H1 (cell line): ENCODE measurements around the gene VAMP3. TPM values are rescaled to one million over a fixed set of nuclear protein-coding genes. Genes with fewer than 3 reads are reported as not detected.

Experiments
- CTCF ChIA-PET: fragments of 300-600 bp; sonication (Branson Sonifier 250); formaldehyde crosslinking; loops from one replicate; lab custom pipeline; 2021; ENCODE audit not compliant: partially characterized antibody; lab: Charles Lee
- POLR2A ChIA-PET: fragments of 300-600 bp; sonication (Branson Sonifier 250); formaldehyde crosslinking; loops from one replicate; lab custom pipeline; 2021; ENCODE audit warnings: inconsistent platforms; ENCODE audit not compliant: partially characterized antibody; lab: Charles Lee
- DNase-seq, 2 experiments: peaks; one replicate each; pipeline versions ENCODE4 v3.0.0 to v3.0.0-alpha.2; 2010 to 2022; ENCODE audit warnings: low spot score in 2 of 2, low read depth in 1 of 2, mixed read lengths in 1 of 2
- FAIRE-seq: peaks from 2 replicates; lab custom pipeline; 2011; peaks lifted over from hg19 to GRCh38; lab: Jason Lieb, UNC
- H2AFZ ChIP-seq: 2 replicates; pipeline ENCODE4 v1.8.1; 2012; ENCODE audit warnings: low read length, inconsistent platforms
- H2AK5ac ChIP-seq: 2 replicates; pipeline ENCODE4 v1.6.1; 2013; ENCODE audit warnings: low read depth, low read length
- H2BK120ac ChIP-seq: replicated peaks from 2 replicates; pipeline ENCODE3; 2013; ENCODE audit warnings: low read depth, low read length, inconsistent platforms
- H2BK12ac ChIP-seq: 2 replicates; pipeline ENCODE4 v1.6.1; 2013; ENCODE audit warnings: low read depth, low read length
- H2BK15ac ChIP-seq: 2 replicates; pipeline ENCODE4 v1.6.1; 2013; ENCODE audit warnings: low read length
- H2BK20ac ChIP-seq: 2 replicates; pipeline ENCODE4 v1.6.1; 2013; ENCODE audit warnings: low read length
- H2BK5ac ChIP-seq: 2 replicates; pipeline ENCODE4 v1.6.1; 2013; ENCODE audit warnings: low read depth, low read length
- H3K14ac ChIP-seq: 2 replicates; pipeline ENCODE4 v1.6.1; 2013; ENCODE audit warnings: inconsistent platforms; ENCODE audit not compliant: insufficient read length
- H3K18ac ChIP-seq: 2 replicates; pipeline ENCODE4 v1.6.1; 2013; ENCODE audit warnings: low read length; ENCODE audit errors: extremely low read depth
- H3K23ac ChIP-seq: 2 replicates; pipeline ENCODE4 v1.6.1; 2013; ENCODE audit warnings: inconsistent platforms; ENCODE audit not compliant: insufficient read length
- H3K23me2 ChIP-seq: 2 replicates; pipeline ENCODE4 v1.6.1; 2013; ENCODE audit warnings: low read depth, low read length
- H3K27ac ChIP-seq: 2 replicates; pipeline ENCODE4 v1.6.1; 2011; ENCODE audit warnings: low read depth, low read length, inconsistent platforms
- H3K27me3 ChIP-seq, 4 experiments: replicated peaks in 1 of 4; 1 replicate in 1 of 4; 2 replicates in 3 of 4; pipeline versions ENCODE4 v1.6.1 to v1.8.1; 2011 to 2013; ENCODE audit warnings: low read length in 3 of 4, mild to moderate bottlenecking in 3 of 4, inconsistent platforms in 2 of 4, mixed read lengths in 2 of 4, moderate library complexity in 1 of 4; ENCODE audit not compliant: control insufficient read depth in 3 of 4, insufficient read depth in 3 of 4; ENCODE audit errors: extremely low read depth in 1 of 4
- H3K36me3 ChIP-seq, 4 experiments: 2 replicates each; pipeline versions ENCODE4 v1.6.1 to v1.8.1; 2011 to 2013; ENCODE audit warnings: mild to moderate bottlenecking in 4 of 4, low read length in 3 of 4, moderate library complexity in 2 of 4, control low read depth in 1 of 4, inconsistent platforms in 1 of 4; ENCODE audit not compliant: insufficient read depth in 4 of 4, control insufficient read depth in 2 of 4
- H3K4ac ChIP-seq: replicated peaks from 2 replicates; pipeline ENCODE3; 2013; ENCODE audit warnings: low read length, low read depth, mixed read lengths, inconsistent platforms; ENCODE audit not compliant: insufficient read length
- H3K4me1 ChIP-seq, 4 experiments: replicated peaks in 1 of 4; 1 replicate in 1 of 4; 2 replicates in 3 of 4; pipeline versions ENCODE4 v1.6.1 to v1.8.1; 2011 to 2013; ENCODE audit warnings: low read length in 3 of 4, inconsistent platforms in 2 of 4, mixed read lengths in 1 of 4; ENCODE audit not compliant: insufficient read depth in 4 of 4, control insufficient read depth in 3 of 4
- H3K4me2 ChIP-seq, 2 experiments: 2 replicates each; pipeline versions ENCODE4 v1.6.1 to v1.8.1; 2011 to 2013; ENCODE audit warnings: low read depth in 2 of 2, low read length in 2 of 2, control low read depth in 1 of 2, inconsistent platforms in 1 of 2, mild to moderate bottlenecking in 1 of 2; ENCODE audit not compliant: insufficient read depth in 1 of 2
- H3K4me3 ChIP-seq, 4 experiments: fragments of 200-600, 300-600 bp in 1 of 4; sonication (generic), shearing (Covaris generic), sonication (Bioruptor Twin) in 1 of 4; 2 replicates each; pipeline versions ENCODE4 v1.5.1 to v1.8.1; 2011 to 2016; ENCODE audit warnings: low read length in 4 of 4, low read depth in 3 of 4, control low read depth in 2 of 4, inconsistent platforms in 2 of 4, mild to moderate bottlenecking in 2 of 4, mixed read lengths in 1 of 4, moderate library complexity in 1 of 4; ENCODE audit not compliant: insufficient read depth in 2 of 4; ENCODE audit errors: extremely low read depth in 1 of 4
- H3K56ac ChIP-seq: replicated peaks from 2 replicates; pipeline ENCODE3; 2013; ENCODE audit warnings: low read depth, mild to moderate bottlenecking, mixed read lengths, low read length, inconsistent platforms; ENCODE audit not compliant: insufficient read length
- H3K79me1 ChIP-seq: 2 replicates; pipeline ENCODE4 v1.6.1; 2013; ENCODE audit warnings: low read depth, low read length, control low read depth
- H3K79me2 ChIP-seq, 2 experiments: 2 replicates each; pipeline versions ENCODE4 v1.6.1 to v1.8.1; 2012 to 2013; ENCODE audit warnings: low read length in 2 of 2, mild to moderate bottlenecking in 2 of 2, inconsistent platforms in 1 of 2; ENCODE audit not compliant: insufficient read depth in 2 of 2, control insufficient read depth in 1 of 2
- H3K9ac ChIP-seq, 4 experiments: replicated peaks in 1 of 4; 1 replicate in 1 of 4; 2 replicates in 3 of 4; pipeline versions ENCODE4 v1.6.1 to v1.8.1; 2011 to 2013; ENCODE audit warnings: low read depth in 3 of 4, low read length in 3 of 4, control low read depth in 2 of 4, mild to moderate bottlenecking in 2 of 4, moderate library complexity in 2 of 4, inconsistent platforms in 1 of 4; ENCODE audit errors: extremely low read depth in 1 of 4
- H3K9me3 ChIP-seq, 2 experiments: 2 replicates each; pipeline versions ENCODE4 v1.6.1 to v1.8.1; 2012 to 2013; ENCODE audit warnings: mild to moderate bottlenecking in 2 of 2, moderate library complexity in 2 of 2, control low read depth in 1 of 2, inconsistent platforms in 1 of 2, low read depth in 1 of 2, low read length in 1 of 2, mixed read lengths in 1 of 2; ENCODE audit not compliant: insufficient read depth in 2 of 2
- H4K20me1 ChIP-seq, 2 experiments: replicated peaks in 1 of 2; 2 replicates each; pipeline versions ENCODE3 to v1.8.1; 2011 to 2013; ENCODE audit warnings: inconsistent platforms in 2 of 2, low read length in 2 of 2, mild to moderate bottlenecking in 1 of 2; ENCODE audit not compliant: insufficient read depth in 2 of 2, control insufficient read depth in 1 of 2
- H4K5ac ChIP-seq: 2 replicates; pipeline ENCODE4 v1.6.1; 2013; ENCODE audit warnings: low read length, low read depth, mixed read lengths, inconsistent platforms; ENCODE audit not compliant: insufficient read length
- H4K8ac ChIP-seq: 2 replicates; pipeline ENCODE4 v1.8.0; 2013; ENCODE audit warnings: mild to moderate bottlenecking, moderate library complexity, low read length, inconsistent platforms; ENCODE audit not compliant: insufficient read depth; ENCODE audit errors: extremely low read depth
- H4K91ac ChIP-seq: replicated peaks from 2 replicates; pipeline ENCODE3; 2013; ENCODE audit warnings: low read length, mixed read lengths, inconsistent platforms; ENCODE audit not compliant: insufficient read length
- BCL11A ChIP-seq, 2 experiments: IDR thresholded peaks; one replicate each; pipeline ENCODE4 v1.6.1; 2011; ENCODE audit warnings: low read depth in 2 of 2, low read length in 2 of 2, mild to moderate bottlenecking in 2 of 2
- CEBPB ChIP-seq: IDR thresholded peaks from 2 replicates; pipeline ENCODE4 v1.6.1; 2012; ENCODE audit warnings: low read depth, low read length
- CTBP2 ChIP-seq: IDR thresholded peaks from 2 replicates; pipeline ENCODE4 v1.7.0; 2011; ENCODE audit warnings: borderline replicate concordance, mild to moderate bottlenecking, moderate library complexity, mixed read lengths, low read length; ENCODE audit not compliant: insufficient read depth, insufficient read length
- GABPA ChIP-seq: IDR thresholded peaks from 2 replicates; pipeline ENCODE4 v1.6.1; 2011; ENCODE audit warnings: mild to moderate bottlenecking, low read length, moderate library complexity, borderline replicate concordance; ENCODE audit not compliant: insufficient read depth
- GTF2F1 ChIP-seq: IDR thresholded peaks from 2 replicates; pipeline ENCODE4 v1.6.1; 2012; ENCODE audit warnings: low read depth, low read length, improper control_type of control experiment, borderline replicate concordance
- WGBS, 2 experiments: shearing (Covaris generic) in 1 of 2; methylation state at CpG; one replicate each; pipeline versions ENCODE4 v1.1.6 to v1.1.7; 2013 to 2015; ENCODE audit warnings: low lambda C conversion rate in 2 of 2, mixed read lengths in 2 of 2, inconsistent platforms in 1 of 2, low coverage in 1 of 2, missing lambda C conversion rate in 1 of 2; ENCODE audit not compliant: insufficient replicate concordance in 2 of 2, insufficient coverage in 1 of 2, insufficient read length in 1 of 2; ENCODE audit errors: extremely low coverage in 1 of 2, missing lambda C conversion rate in 1 of 2; 5-methylcytosine and 5-hydroxymethylcytosine counted together
- polyA plus RNA-seq, 7 experiments: library from polyadenylated mRNA; depleted of rRNA in 3 of 7; stranded (reverse) in 5 of 7; unstranded in 2 of 7; fragments of >200 nt in 5 of 7; fragments of 200-250 nt in 2 of 7; gene quantifications; 1 replicate in 5 of 7; 2 replicates in 1 of 7; 4 replicates in 1 of 7; pipeline versions ENCODE4 v1.2.1 to v1.2.3, GENCODE V29; 2011 to 2013; ENCODE audit warnings: missing spikeins in 2 of 7, mixed read lengths in 2 of 7
- total RNA-seq: library from RNA; stranded (reverse); fragmentation: NEBNext Ultra II Directional; extraction: Animal tissue kit (Norgen Biotek cat#: 25700); gene quantifications from 2 replicates; pipeline ENCODE4 v1.2.1, GENCODE V29; 2021
- TF ChIP-seq, protein P1 (sequence below): IDR thresholded peaks from 2 replicates; pipeline ENCODE4 v1.6.1; 2012; ENCODE audit warnings: low read length, inconsistent platforms
- TF ChIP-seq, protein P2 (sequence below): IDR thresholded peaks from 2 replicates; pipeline ENCODE4 v1.6.1; 2012; ENCODE audit warnings: inconsistent platforms

VAMP3 gene
- total and polyA plus RNA-seq, 2 of the 8 experiments (the other 6 are each of a cell fraction or from before 2014, with no cell fraction given): 27.9 to 36.7 TPM

DNA sequence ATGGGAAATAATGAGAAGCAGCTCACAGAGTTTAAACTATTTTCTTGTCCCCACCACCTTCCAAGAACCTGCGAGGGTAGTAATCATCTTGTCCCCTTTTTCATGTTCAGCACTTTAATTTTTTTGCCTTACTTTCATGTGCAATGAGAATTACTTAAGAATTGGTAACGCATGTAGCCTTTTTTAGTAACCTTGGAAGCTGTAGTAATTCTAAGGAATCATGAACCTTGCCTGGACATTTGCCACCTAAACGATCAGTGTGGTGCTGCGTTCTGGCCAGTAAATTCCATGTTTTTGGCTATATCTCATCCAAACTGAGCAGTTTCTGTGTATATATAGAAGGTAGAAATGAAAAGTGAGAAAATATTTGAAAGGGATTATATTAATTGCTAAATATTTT, 3.9 kb upstream of the VAMP3 start:
- Histone ChIP-seq H2BK5ac (no peak overlapping the region), H3K4me2 (no peak overlapping the region), H2BK20ac (no peak overlapping the region), H3K27ac (no peak overlapping the region), H3K79me1 (no peaks in the 10 kb centered on the region), H3K27me3 (no peaks in the 10 kb centered on the region; a peak in 1 of 7 replicates), H2BK15ac (no peak overlapping the region), H3K4ac (no peak overlapping the region), H3K56ac (no peak overlapping the region), H3K9ac (no peak overlapping the region), H3K4me1 (peaks cover 0 to 4% (median 2%) of the 10 kb centered on the region in 4 experiments; a peak in 5 of 7 replicates), H2AK5ac (no peak overlapping the region), H4K5ac (no peak overlapping the region), H2BK12ac (no peak overlapping the region), H3K18ac (no peak overlapping the region), H3K36me3 (no peaks in the 10 kb centered on the region), H4K91ac (no peak overlapping the region), H3K23ac (no peak overlapping the region), H3K9me3 (no peaks in the 10 kb centered on the region), H2BK120ac (no peak overlapping the region), H3K4me3 (no peak overlapping the region), H4K8ac (no peak overlapping the region), H3K14ac (no peak overlapping the region), H3K23me2 (0 out of 2 replicates have a peak, but pooled peaks cover 3% of the 10 kb centered on the region), H3K79me2 (peaks cover 5 to 6% of the 10 kb centered on the region in 2 experiments), H4K20me1 (peaks cover 2 to 4% of the 10 kb centered on the region in 2 experiments), H2AFZ (no peak overlapping the region)
- TF ChIP-seq CTBP2 (no peak), GTF2F1 (no peak), GABPA (no peak), BCL11A (IDR thresholded peaks at IDR 0.05; ENCODE audit: low read depth in 2 of 2, low read length in 2 of 2) (no peak), CEBPB (no peak)
- TF ChIP-seq, protein P1, sequence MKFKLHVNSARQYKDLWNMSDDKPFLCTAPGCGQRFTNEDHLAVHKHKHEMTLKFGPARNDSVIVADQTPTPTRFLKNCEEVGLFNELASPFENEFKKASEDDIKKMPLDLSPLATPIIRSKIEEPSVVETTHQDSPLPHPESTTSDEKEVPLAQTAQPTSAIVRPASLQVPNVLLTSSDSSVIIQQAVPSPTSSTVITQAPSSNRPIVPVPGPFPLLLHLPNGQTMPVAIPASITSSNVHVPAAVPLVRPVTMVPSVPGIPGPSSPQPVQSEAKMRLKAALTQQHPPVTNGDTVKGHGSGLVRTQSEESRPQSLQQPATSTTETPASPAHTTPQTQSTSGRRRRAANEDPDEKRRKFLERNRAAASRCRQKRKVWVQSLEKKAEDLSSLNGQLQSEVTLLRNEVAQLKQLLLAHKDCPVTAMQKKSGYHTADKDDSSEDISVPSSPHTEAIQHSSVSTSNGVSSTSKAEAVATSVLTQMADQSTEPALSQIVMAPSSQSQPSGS: no peak
- TF ChIP-seq, protein P2, sequence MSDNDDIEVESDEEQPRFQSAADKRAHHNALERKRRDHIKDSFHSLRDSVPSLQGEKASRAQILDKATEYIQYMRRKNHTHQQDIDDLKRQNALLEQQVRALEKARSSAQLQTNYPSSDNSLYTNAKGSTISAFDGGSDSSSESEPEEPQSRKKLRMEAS: no peak
- CTCF ChIA-PET: interaction anchor here (0.6 to 3.9 kb wide), 5 partner anchors 11 to 771 kb away, joined by 3 to 16 read pairs (median 4); no protein-coding TSS in a partner anchor
- DNase-seq: no peak
- WGBS, 2 experiments: 86% methylated on average over 4 of the region's 4 CpGs; no CpG with 5 or more reads in 1 of the 2 experiments
- no peak for FAIRE-seq
- POLR2A ChIA-PET: no interaction called here
